ENCODE results near the gene SCMH1.
"Not testable (repeated sequence)": the region's sequence is repeated elsewhere in the genome, so short reads cannot be mapped to it uniquely, and the experiment has no call there.

The SCMH1 gene

DNA sequence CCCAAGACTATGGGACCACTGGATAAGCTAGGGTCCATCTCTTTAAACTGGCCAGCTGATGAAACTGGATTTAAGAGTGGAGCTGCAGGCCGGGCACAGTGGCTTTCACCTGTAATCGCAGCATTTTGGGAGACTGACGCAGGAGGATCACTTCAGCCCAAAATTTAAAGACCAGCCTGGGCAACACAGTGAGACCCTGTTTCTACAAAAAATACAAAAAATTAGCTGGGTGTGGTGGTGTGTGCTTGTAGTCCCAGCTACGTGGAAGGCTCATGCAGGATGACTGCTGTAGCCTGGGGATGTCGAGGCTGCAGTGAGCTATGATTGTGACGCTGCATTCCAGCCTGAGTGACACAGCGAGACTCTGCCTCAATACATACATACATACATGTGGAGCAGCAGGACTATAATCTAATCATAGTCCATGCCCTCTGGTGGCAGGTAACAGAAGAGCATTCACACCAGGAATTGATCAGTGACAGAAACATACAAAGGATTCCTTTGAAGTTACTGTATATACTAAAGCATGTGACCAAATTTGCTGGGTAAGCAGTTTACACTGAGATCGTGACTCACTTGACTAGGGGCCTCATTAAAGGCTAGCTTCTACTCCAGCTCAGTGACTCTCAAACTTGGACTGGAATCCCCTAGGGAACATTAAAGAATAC, 119.1 kb downstream of the SCMH1 start:
- TF ChIP-seq ZNF274 (IDR thresholded peaks at IDR 0.05; ENCODE audit: low read depth, low read length): no peak
- no peak overlapping the region for H3K4me3 ChIP-seq (ENCODE audit: low read length)

DNA sequence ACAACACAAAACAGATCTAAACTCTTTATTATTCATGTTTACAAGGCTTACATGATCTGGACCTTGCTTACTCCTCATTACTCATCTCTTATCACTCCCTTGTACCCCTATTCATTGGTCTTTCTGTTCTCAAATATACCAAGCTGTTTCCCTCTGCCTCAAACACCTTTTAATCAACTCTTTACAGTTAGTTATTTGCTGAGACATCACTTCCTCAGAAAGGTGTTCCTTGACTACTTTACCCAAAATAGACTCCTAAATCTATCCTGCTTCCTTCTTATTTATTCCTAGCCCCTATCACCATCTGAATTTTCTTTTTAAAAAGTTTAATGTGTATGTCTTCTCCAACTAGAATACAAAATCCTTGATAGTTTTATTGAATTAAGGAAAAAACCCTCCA, 120.0 kb downstream of the SCMH1 start:
- no peak overlapping the region for H3K4me3 ChIP-seq (ENCODE audit: low read length)
- TF ChIP-seq ZNF274 (IDR thresholded peaks at IDR 0.05; ENCODE audit: low read depth, low read length): no peak

DNA sequence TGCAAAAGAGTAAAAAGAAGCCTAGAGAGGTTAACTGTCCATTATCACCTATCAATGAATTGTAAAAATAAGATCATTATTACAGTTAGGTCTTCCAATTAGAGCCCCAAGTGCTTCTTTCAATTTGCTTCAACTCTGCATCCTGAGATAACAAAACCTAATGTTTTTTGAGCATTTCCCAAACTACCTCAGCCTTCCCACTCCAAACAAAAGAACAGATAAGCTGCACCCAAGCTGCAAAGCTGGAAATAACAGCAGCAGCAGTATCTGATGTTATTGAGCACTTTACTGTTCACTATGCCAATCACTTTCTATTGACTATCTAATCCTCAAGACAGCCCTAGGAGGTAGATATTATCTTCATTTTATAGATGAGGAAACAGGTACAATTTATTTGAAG, 123.5 kb downstream of the SCMH1 start:
- TF ChIP-seq ZNF274 (IDR thresholded peaks at IDR 0.05; ENCODE audit: low read depth, low read length): no peak
- H3K4me3 ChIP-seq (ENCODE audit: low read length): no peak overlapping the region

DNA sequence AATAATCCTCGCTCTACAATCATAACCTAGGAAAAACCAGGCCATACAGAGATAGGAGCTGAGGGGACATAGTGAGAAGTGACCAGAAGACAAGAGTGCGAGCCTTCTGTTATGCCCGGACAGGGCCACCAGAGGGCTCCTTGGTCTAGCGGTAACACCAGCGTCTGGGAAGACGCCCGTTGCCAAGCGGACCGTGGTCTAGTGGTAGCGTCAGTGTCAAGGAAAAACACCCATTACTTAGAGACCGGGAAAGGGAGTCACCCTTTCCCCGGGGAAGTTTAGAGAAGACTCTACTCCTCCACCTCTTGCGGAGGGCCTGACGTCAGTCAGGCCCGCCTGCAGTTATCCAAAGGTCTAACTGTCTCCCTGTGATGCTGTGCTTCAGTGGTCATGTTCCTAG, 124.9 kb downstream of the SCMH1 start:
- H3K4me3 ChIP-seq (ENCODE audit: low read length): not testable (repeated sequence)

DNA sequence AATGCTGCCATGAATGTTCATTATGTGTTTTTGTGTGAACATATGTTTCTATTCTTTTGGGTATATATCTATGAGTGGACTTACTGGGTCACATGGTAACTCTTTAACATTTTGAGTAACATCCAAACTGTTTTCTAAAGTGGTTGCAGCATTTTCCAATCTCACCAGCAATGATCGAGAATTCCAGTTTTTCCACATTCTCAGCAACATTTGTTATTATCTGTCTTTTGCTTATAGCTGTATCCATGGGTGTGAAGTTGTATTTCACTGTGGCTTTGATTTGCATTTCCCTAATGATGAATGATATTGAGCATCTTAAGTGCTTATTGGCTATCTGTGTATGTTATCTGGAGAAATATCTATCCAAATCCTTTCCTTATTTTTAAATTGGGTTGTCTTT, 131.4 kb downstream of the SCMH1 start:
- no peak for TF ChIP-seq ZNF274 (IDR thresholded peaks at IDR 0.05; ENCODE audit: low read depth, low read length)
- H3K4me3 ChIP-seq (ENCODE audit: low read length): no peak overlapping the region

DNA sequence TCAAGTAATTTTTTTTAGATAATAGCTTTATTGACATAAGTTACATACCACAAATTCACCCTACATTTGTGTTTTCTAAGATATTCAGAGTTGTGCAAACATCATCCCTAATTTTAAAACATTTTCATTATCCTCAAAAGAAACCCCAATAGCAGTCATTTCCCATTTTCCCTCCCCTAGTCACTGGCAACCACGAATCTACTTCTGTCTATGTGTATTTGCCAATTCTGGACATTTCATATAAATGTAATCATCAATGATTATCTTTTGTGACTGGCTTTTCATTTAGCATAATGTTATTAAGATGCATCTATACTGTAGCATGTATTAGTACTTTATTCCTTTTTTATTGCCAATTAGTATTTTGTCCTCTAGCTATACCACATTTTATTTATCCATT, 131.8 kb downstream of the SCMH1 start:
- no peak overlapping the region for H3K4me3 ChIP-seq (ENCODE audit: low read length)
- no peak for TF ChIP-seq ZNF274 (IDR thresholded peaks at IDR 0.05; ENCODE audit: low read depth, low read length)

DNA sequence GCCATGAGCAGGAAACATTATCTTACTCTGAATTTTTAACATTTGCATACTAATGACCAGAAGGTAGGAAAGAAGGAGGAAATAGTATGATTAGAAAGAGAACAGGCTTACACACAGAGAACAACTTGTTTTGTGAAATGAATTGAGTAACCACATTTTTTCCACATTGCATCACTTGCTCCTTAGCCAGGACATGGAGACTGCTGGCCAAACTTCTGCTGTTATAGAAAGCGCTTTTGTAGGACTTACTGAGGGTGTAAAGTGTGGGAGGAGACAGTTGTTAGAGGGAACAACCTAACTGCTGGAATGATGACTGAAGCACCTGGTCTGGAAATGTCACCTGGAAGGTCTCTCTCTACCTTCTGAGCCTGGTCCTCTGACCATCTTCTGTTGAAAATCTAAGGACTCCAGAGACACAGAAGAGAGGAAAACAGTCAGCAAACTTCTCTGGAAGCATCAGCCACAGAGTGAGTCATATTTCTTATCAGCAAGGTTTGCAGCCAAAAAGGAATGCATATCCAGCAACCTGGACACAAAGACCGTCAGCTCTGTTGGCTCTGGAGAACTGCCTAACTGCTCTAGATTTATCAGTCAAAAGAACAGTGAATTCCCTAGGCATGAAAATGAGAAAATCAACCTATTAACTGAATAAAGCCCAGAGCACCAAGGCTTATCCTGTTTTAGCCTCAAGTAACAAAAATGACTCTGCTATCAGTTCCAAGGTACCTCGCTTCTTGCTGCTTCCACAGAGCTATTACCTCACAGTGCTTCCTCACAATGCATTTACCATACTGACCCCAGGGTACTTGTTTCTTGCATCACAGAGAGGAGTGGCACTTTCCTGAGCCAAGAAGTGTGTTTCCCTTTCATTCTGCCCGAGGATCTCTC, 132.6 kb downstream of the SCMH1 start:
- no peak for TF ChIP-seq ZNF274 (IDR thresholded peaks at IDR 0.05; ENCODE audit: low read depth, low read length)

DNA sequence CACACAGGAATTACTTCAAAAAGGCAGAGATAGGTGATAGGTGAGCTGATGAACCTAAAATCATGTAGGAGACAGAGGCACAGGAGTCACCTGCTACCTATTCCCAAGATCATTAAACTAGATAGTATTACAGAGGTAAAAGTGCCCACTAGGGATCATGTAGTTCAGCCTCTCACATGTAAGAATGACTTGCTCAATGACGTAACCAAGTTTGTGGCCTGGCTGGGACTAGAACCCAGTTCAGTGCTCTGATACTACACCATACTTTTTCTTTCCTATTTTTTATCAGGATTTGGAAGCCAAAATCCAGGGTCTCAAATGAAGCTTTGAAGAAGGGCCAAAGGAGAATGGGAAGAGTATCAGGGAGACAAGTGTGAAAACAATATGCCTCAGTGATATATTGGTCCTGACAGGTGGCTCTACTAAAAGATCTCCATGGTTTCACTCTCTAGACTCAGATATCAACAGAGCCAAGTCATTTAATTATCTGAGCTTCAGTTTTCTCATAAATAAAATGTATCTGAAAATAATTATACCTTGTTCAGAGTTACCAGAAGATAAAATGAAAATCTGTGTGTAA, 133.3 kb downstream of the SCMH1 start:
- H3K4me3 ChIP-seq (ENCODE audit: low read length): no peak overlapping the region
- TF ChIP-seq ZNF274 (IDR thresholded peaks at IDR 0.05; ENCODE audit: low read depth, low read length): no peak

More for the DNA sequence above, 132.6 kb downstream of the SCMH1 start:
- no peak overlapping the region for H3K4me3 ChIP-seq (ENCODE audit: low read length)

DNA sequence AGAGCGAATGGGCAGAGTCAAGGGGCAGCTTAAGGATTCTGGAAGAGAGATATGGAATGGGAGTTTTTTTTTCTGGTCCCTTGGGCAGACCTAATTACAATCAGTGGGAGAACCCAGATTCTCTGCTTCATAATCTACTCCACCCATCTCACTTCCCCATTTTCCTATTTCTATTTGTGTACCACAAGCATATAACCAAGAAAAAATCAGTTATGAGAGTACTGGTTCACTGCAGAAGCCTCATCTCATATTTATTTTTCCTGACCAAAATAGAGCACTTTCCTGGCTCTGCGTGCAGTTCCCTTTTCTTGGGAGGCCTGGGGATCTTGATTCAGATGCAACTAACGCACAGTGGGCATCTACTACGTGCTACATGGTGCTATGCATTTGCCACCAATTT, 138.3 kb downstream of the SCMH1 start:
- no peak overlapping the region for H3K4me3 ChIP-seq (ENCODE audit: low read length)
- no peak for TF ChIP-seq ZNF274 (IDR thresholded peaks at IDR 0.05; ENCODE audit: low read depth, low read length)

DNA sequence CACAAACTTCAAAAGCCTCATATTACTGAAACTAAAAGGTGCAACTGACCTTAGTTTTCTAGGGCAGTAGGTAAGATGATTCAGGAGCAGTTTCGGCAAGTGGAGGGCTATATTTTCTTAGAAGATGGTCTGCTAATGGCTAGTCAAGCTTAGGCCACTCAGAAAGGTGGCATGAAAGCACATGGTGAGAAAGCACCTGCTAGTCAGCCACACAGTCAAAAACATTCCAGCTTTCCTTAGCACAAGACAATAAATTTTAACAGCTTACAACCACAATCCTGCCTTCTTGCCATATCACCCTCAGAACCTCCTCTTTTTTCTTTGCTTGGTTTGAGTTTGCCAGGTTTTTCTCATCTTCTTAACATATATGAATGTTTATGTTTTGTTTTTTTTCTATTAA, 139.5 kb downstream of the SCMH1 start:
- TF ChIP-seq ZNF274 (IDR thresholded peaks at IDR 0.05; ENCODE audit: low read depth, low read length): no peak
- no peak overlapping the region for H3K4me3 ChIP-seq (ENCODE audit: low read length)

DNA sequence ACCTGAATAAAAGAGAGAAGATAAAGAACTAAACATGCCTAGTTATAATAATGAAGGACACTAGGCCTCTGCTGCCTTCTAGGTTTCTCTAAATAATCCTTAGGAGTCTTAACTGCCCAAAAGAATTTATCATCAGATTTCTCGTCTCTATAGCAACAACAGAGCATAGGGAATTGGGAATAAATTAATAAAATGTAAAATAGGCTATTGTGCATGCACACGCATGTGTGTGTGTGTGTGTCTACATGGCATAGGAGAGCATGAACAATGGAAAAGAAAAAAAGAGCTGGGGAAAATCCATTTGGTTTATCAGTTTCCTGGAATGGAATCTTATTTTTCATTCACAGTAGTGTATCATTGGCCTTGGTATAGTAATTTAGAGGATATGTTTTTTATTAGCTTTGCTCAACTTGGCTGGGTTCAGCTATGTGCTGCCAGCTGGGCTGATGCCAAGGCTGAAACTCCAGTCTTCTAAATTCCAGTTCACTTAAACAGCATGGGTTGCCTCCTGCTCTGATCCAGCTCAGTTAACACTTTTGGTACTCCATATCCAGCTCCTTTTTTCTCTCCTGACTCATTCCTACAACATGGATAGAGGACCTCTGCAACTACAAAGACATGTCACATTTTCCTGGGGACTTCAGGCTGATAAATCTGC, 140.0 kb downstream of the SCMH1 start:
- no peak overlapping the region for H3K4me3 ChIP-seq (ENCODE audit: low read length)
- TF ChIP-seq ZNF274 (IDR thresholded peaks at IDR 0.05; ENCODE audit: low read depth, low read length): no peak

DNA sequence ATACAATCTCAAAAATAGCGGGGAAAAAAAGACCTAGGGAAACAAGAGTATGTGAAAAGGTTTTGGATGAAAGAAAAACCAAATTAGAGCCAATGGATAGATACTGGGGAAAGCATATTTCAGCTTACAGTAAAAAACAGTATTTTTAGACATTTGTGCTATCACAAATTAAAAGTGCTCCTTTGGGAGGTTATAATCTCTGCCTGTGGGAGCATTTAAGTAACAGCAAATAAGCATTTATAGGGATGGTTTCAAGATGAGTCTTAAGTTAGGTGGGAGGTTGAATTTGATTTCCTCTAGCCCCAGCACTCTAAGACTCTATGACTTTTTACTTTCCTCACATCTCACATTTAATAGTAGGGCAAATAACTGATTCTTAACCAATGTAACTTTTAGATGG, 141.0 kb downstream of the SCMH1 start:
- H3K4me3 ChIP-seq (ENCODE audit: low read length): no peak overlapping the region
- TF ChIP-seq ZNF274 (IDR thresholded peaks at IDR 0.05; ENCODE audit: low read depth, low read length): no peak

DNA sequence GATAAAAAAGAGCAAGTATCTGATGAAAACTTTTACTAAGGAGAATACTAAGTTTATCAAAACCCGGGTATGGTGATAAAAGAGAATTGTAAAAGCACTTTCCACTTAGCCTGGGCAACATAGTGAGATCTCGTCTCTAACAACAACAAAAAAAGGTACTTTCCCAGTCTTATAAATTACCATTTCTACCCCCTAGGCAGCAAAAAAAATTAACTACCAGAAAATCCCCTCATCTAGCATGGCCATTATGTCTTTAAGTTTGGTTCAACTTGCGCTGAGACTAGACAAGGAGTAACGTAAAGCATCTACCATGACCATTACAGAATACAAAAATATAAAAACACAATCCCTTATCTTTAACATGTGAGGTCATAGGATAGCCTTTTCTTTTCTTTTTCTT, 141.9 kb downstream of the SCMH1 start:
- TF ChIP-seq ZNF274 (IDR thresholded peaks at IDR 0.05; ENCODE audit: low read depth, low read length): no peak
- no peak overlapping the region for H3K4me3 ChIP-seq (ENCODE audit: low read length)

DNA sequence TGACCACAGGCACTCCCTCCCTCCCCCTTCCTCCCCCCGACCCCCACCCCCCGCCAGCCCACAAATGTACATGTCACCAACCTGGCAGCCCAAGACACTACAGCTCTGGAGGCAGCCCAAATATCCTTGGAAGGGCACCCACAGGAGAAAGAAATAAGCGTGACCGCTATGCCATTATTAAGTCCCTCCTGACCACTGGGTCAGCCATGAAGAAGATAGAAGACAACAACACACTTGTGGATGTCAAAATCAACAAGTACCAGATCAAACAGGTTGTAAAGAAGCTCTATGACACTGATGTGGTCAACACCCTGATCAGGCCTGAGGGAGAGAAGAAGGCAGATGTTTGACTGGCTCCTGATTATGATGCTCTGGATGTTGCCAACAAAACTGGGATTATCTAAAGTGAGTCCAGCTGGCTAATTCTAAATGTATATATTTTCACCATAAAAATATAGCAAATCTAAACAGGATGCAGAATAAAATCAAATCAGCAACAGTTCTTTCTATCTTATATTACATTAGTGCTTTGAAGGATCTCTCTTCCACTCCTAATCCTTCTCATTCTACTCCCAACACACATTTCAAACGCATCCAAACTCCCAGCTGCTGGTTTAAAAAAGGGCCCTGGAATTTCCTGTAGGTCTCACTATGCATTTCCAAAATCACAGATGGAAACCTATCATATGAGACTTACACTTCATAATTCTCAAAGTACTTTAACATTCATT, 143.2 kb downstream of the SCMH1 start:
- no peak for TF ChIP-seq ZNF274 (IDR thresholded peaks at IDR 0.05; ENCODE audit: low read depth, low read length)

More for the DNA sequence above, 143.2 kb downstream of the SCMH1 start:
- no peak overlapping the region for H3K4me3 ChIP-seq (ENCODE audit: low read length)

All from GM08714 (cell line).